ENCODE measurements around the gene EMP2. TPM values are rescaled to one million over a fixed set of nuclear protein-coding genes. Genes with fewer than 3 reads are reported as not detected.

The EMP2 gene
- polyA plus RNA-seq, 4 donors, result 2.2 to 46.9 (median 8.6) TPM

- no peaks in the 10 kb centered on the region for H3K27me3 ChIP-seq (ENCODE audit: control insufficient read depth in 3 of 3, insufficient read depth in 3 of 3, low read length in 3 of 3)
- H3K27ac ChIP-seq (ENCODE audit: low read depth in 1 of 3, low read length in 2 of 3), result no peak overlapping the region
- H3K36me3 ChIP-seq (ENCODE audit: control insufficient read depth in 3 of 3, insufficient read depth in 2 of 3, low read depth in 1 of 3, low read length in 3 of 3), result no peaks in the 10 kb centered on the region
- 83 to 89% (median 85%) methylated on average over 3 of the region's 3 CpGs for WGBS, 3 donors
- DNase-seq (no peak), FAIRE-seq (no peak)
- no peaks in the 10 kb centered on the region for H3K4me1 ChIP-seq (ENCODE audit: control insufficient read depth in 3 of 3, insufficient read depth in 2 of 3, low read depth in 1 of 3, low read length in 2 of 3)
- peaks cover 0 to 3% of the 10 kb centered on the region in 2 donors for H3K9me3 ChIP-seq (ENCODE audit: control insufficient read depth in 2 of 2, insufficient read depth in 1 of 2, low read depth in 1 of 2, low read length in 1 of 2)
- no peak overlapping the region for H3K4me3 ChIP-seq (ENCODE audit: low read depth in 1 of 3, low read length in 3 of 3)
These were observed 25.2 kb upstream of the EMP2 start for GRCh38 chr16:10605636-10606035.

DNA sequence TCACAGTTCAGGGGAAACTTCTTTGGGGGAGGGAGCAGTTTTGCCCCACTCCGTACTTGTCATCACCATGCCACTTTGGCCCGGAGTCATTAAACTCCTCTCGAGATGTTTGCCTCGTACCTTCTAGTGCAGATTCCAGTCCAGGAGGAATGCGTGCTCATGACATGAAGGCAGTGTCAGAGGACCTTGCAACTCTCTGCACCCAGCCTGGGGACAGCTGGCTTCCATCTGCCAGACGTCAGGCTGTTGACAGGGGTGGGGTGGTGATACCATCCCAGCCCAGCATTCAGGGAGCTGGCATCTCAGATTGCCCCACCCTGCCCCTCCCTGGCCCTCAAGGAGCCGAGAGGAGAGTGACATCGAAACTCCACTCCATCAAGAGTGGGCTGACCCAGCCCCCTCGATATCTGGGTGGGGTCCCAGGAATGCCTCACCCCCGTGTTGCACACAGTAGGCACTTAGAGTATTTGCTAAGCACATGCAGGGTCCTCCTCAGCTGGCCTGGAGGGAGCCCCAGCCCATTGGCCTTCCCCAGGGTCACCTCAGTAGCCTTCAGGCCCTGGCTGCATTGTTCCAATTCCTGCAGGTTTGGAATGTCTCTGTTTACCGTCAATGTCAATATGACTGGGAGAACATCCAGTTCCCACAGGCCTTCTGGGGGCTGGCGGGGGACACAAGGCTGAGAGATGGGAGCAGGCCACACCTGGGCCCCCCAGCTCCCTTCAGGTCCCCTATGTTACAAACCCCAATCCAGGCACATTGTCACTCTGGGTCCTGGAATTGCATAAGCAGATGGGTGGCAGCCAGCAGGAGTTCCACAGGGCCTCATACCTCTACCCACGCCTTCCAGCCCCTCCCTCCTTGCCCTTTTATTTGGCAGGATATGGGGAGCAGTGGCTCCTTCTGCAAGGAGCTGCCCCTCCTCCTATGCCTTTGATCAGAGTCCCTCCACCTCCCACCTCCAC is 21.3 kb upstream of the EMP2 start:
- 32 to 54% (median 38%) methylated on average over 13 of the region's 13 CpGs for WGBS, 3 donors
- peak; percentile 42 to 75 for DNase-seq
- H3K4me3 ChIP-seq (ENCODE audit: low read depth in 1 of 3, low read length in 3 of 3), result no peak overlapping the region
- H3K9me3 ChIP-seq (ENCODE audit: control insufficient read depth in 2 of 2, insufficient read depth in 1 of 2, low read depth in 1 of 2, low read length in 1 of 2), result peaks cover 0 to 3% of the 10 kb centered on the region in 2 donors
- H3K4me1 ChIP-seq (ENCODE audit: control insufficient read depth in 3 of 3, insufficient read depth in 2 of 3, low read depth in 1 of 3, low read length in 2 of 3), result no peaks in the 10 kb centered on the region
- H3K36me3 ChIP-seq (ENCODE audit: control insufficient read depth in 3 of 3, insufficient read depth in 2 of 3, low read depth in 1 of 3, low read length in 3 of 3), result no peaks in the 10 kb centered on the region
- H3K27ac ChIP-seq (ENCODE audit: low read depth in 1 of 3, low read length in 2 of 3), result no peak overlapping the region
- FAIRE-seq, result no peak
- no peaks in the 10 kb centered on the region for H3K27me3 ChIP-seq (ENCODE audit: control insufficient read depth in 3 of 3, insufficient read depth in 3 of 3, low read length in 3 of 3)

DNA sequence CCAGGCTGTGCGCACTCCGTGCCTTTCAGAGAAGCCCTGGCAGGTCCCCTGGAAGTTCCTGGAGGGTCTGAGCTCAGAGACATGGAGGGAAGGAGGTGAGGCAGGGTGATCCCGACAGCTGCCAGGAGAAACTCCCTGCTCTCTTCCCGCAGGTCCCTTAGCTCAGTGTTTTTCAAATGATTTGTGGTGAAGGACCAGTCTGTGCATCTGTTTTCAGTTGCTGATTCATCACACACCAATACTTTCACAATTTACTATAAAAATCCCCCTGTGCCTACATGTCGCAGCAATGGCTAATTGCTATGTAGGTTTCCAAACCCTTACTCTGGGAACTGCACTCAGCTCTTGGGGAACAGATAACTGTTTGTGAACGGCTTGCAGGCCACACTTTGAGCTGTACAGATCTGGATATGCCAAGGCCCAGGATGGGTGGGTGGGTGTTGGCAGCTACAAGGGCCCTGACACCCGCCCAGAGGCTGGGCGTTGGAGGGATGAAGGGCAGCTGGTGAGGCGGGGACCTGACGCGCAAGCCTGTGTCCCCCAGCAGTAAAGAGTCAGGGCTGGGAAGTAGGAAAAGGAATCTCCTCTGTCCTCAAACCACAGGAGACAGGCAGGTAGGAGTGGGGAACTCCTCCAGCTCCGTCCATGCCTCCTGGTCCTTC is 20.5 kb upstream of the EMP2 start:
- Histone ChIP-seq H3K4me3 (ENCODE audit: low read depth in 1 of 3, low read length in 3 of 3) (no peak overlapping the region), H3K27me3 (ENCODE audit: control insufficient read depth in 3 of 3, insufficient read depth in 3 of 3, low read length in 3 of 3) (no peaks in the 10 kb centered on the region), H3K27ac (ENCODE audit: low read depth in 1 of 3, low read length in 2 of 3) (no peak overlapping the region), H3K4me1 (ENCODE audit: control insufficient read depth in 3 of 3, insufficient read depth in 2 of 3, low read depth in 1 of 3, low read length in 2 of 3) (no peaks in the 10 kb centered on the region), H3K9me3 (ENCODE audit: control insufficient read depth in 2 of 2, insufficient read depth in 1 of 2, low read depth in 1 of 2, low read length in 1 of 2) (peaks cover 0 to 3% of the 10 kb centered on the region in 2 donors), H3K36me3 (ENCODE audit: control insufficient read depth in 3 of 3, insufficient read depth in 2 of 3, low read depth in 1 of 3, low read length in 3 of 3) (no peaks in the 10 kb centered on the region)
- DNase-seq (no peak), FAIRE-seq (no peak)
- 56 to 71% (median 63%) methylated on average over 12 of the region's 12 CpGs for WGBS, 3 donors

GRCh38 chr16:10599626-10600025 is 19.2 kb upstream of the EMP2 start:
- WGBS, 3 donors, result 68 to 72% (median 69%) methylated on average over 7 of the region's 7 CpGs

GRCh38 chr16:10598157-10598556 is 17.8 kb upstream of the EMP2 start:
- no peaks in the 10 kb centered on the region for H3K36me3 ChIP-seq (ENCODE audit: control insufficient read depth in 3 of 3, insufficient read depth in 2 of 3, low read depth in 1 of 3, low read length in 3 of 3)
- H3K27ac ChIP-seq (ENCODE audit: low read depth in 1 of 3, low read length in 2 of 3), result peak overlapping the region in 1 of 3 donors; percentile 74
- FAIRE-seq (no peak), DNase-seq (peak in 1 of 2 donors; percentile 82)
- H3K4me3 ChIP-seq (ENCODE audit: low read depth in 1 of 3, low read length in 3 of 3), result no peak overlapping the region
- H3K27me3 ChIP-seq (ENCODE audit: control insufficient read depth in 3 of 3, insufficient read depth in 3 of 3, low read length in 3 of 3), result no peaks in the 10 kb centered on the region
- WGBS, 3 donors, result 7 to 33% (median 24%) methylated on average over 11 of the region's 11 CpGs
- H3K9me3 ChIP-seq (ENCODE audit: control insufficient read depth in 2 of 2, insufficient read depth in 1 of 2, low read depth in 1 of 2, low read length in 1 of 2), result no peaks in the 10 kb centered on the region
- no peaks in the 10 kb centered on the region for H3K4me1 ChIP-seq (ENCODE audit: control insufficient read depth in 3 of 3, insufficient read depth in 2 of 3, low read depth in 1 of 3, low read length in 2 of 3)

More at GRCh38 chr16:10599626-10600025, 19.2 kb upstream of the EMP2 start:
- Histone ChIP-seq H3K27me3 (ENCODE audit: control insufficient read depth in 3 of 3, insufficient read depth in 3 of 3, low read length in 3 of 3) (no peaks in the 10 kb centered on the region), H3K27ac (ENCODE audit: low read depth in 1 of 3, low read length in 2 of 3) (peak overlapping the region in 1 of 3 donors; percentile 55), H3K4me1 (ENCODE audit: control insufficient read depth in 3 of 3, insufficient read depth in 2 of 3, low read depth in 1 of 3, low read length in 2 of 3) (no peaks in the 10 kb centered on the region), H3K9me3 (ENCODE audit: control insufficient read depth in 2 of 2, insufficient read depth in 1 of 2, low read depth in 1 of 2, low read length in 1 of 2) (peaks cover 0 to 3% of the 10 kb centered on the region in 2 donors), H3K36me3 (ENCODE audit: control insufficient read depth in 3 of 3, insufficient read depth in 2 of 3, low read depth in 1 of 3, low read length in 3 of 3) (no peaks in the 10 kb centered on the region), H3K4me3 (ENCODE audit: low read depth in 1 of 3, low read length in 3 of 3) (no peak overlapping the region)
- FAIRE-seq (no peak), DNase-seq (no peak)

GRCh38 chr16:10597187-10597601 is 16.8 kb upstream of the EMP2 start:
- peak in 1 of 2 donors; percentile 65 for DNase-seq
- no peak overlapping the region for H3K4me3 ChIP-seq (ENCODE audit: low read depth in 1 of 3, low read length in 3 of 3)
- H3K4me1 ChIP-seq (ENCODE audit: control insufficient read depth in 3 of 3, insufficient read depth in 2 of 3, low read depth in 1 of 3, low read length in 2 of 3), result no peaks in the 10 kb centered on the region
- FAIRE-seq, result no peak
- no peaks in the 10 kb centered on the region for H3K27me3 ChIP-seq (ENCODE audit: control insufficient read depth in 3 of 3, insufficient read depth in 3 of 3, low read length in 3 of 3)
- 32 to 43% (median 41%) methylated on average over 3 of the region's 3 CpGs for WGBS, 3 donors
- no peaks in the 10 kb centered on the region for H3K9me3 ChIP-seq (ENCODE audit: control insufficient read depth in 2 of 2, insufficient read depth in 1 of 2, low read depth in 1 of 2, low read length in 1 of 2)
- no peaks in the 10 kb centered on the region for H3K36me3 ChIP-seq (ENCODE audit: control insufficient read depth in 3 of 3, insufficient read depth in 2 of 3, low read depth in 1 of 3, low read length in 3 of 3)
- peak overlapping the region in 1 of 3 donors; percentile 74 for H3K27ac ChIP-seq (ENCODE audit: low read depth in 1 of 3, low read length in 2 of 3)

DNA sequence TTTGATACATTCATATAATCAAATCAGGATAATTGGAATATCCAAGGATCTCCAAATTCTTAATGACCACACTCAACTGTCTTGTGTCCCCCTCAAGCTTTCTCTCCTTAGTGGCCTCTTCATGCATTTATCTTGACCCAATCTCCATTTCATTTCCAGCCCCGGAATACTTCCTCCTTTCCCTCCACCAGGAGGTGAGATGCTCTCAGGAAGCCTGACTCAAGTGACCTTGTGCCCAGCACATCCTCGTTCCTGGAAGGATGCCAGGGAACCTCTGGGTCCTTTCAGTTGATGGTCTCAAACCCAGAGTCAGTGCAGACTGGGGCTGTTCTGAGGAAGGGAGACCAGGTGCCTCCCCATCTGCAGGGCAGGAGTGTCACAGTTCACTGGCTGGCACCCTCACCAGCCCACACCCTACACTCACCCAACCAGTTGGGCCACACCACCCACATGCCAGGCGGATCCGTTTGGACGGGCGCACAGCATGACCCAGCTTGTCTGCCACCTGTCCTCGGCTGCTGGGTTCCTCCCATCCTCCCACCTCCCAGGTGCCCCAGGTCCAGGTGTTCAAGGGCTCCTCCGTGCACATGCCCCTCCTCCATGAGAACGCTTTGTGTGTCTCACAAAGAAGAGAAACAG is 14.0 kb upstream of the EMP2 start:
- Histone ChIP-seq H3K4me3 (ENCODE audit: low read depth in 1 of 3, low read length in 3 of 3) (no peak overlapping the region), H3K4me1 (ENCODE audit: control insufficient read depth in 3 of 3, insufficient read depth in 2 of 3, low read depth in 1 of 3, low read length in 2 of 3) (no peaks in the 10 kb centered on the region), H3K27me3 (ENCODE audit: control insufficient read depth in 3 of 3, insufficient read depth in 3 of 3, low read length in 3 of 3) (no peaks in the 10 kb centered on the region), H3K9me3 (ENCODE audit: control insufficient read depth in 2 of 2, insufficient read depth in 1 of 2, low read depth in 1 of 2, low read length in 1 of 2) (no peaks in the 10 kb centered on the region), H3K36me3 (ENCODE audit: control insufficient read depth in 3 of 3, insufficient read depth in 2 of 3, low read depth in 1 of 3, low read length in 3 of 3) (no peaks in the 10 kb centered on the region), H3K27ac (ENCODE audit: low read depth in 1 of 3, low read length in 2 of 3) (peak overlapping the region in 1 of 3 donors; percentile 81)
- 7 to 47% (median 36%) methylated on average over 9 of the region's 9 CpGs for WGBS, 3 donors
- DNase-seq, result peak; percentile 19 to 93
- no peak for FAIRE-seq

GRCh38 chr16:10592611-10593010 is 12.2 kb upstream of the EMP2 start:
- H3K36me3 ChIP-seq (ENCODE audit: control insufficient read depth in 3 of 3, insufficient read depth in 2 of 3, low read depth in 1 of 3, low read length in 3 of 3), result no peaks in the 10 kb centered on the region
- DNase-seq (no peak), FAIRE-seq (no peak)
- no peaks in the 10 kb centered on the region for H3K27me3 ChIP-seq (ENCODE audit: control insufficient read depth in 3 of 3, insufficient read depth in 3 of 3, low read length in 3 of 3)
- no peaks in the 10 kb centered on the region for H3K9me3 ChIP-seq (ENCODE audit: control insufficient read depth in 2 of 2, insufficient read depth in 1 of 2, low read depth in 1 of 2, low read length in 1 of 2)
- no peak overlapping the region for H3K27ac ChIP-seq (ENCODE audit: low read depth in 1 of 3, low read length in 2 of 3)
- 83 to 89% (median 86%) methylated on average over 1 of the region's 1 CpG for WGBS, 3 donors
- no peak overlapping the region for H3K4me3 ChIP-seq (ENCODE audit: low read depth in 1 of 3, low read length in 3 of 3)
- no peaks in the 10 kb centered on the region for H3K4me1 ChIP-seq (ENCODE audit: control insufficient read depth in 3 of 3, insufficient read depth in 2 of 3, low read depth in 1 of 3, low read length in 2 of 3)

All from small intestine (tissue), 7 donors.